Measurements from ENCODE around the gene MAPT.

Gene MAPT

DNA sequence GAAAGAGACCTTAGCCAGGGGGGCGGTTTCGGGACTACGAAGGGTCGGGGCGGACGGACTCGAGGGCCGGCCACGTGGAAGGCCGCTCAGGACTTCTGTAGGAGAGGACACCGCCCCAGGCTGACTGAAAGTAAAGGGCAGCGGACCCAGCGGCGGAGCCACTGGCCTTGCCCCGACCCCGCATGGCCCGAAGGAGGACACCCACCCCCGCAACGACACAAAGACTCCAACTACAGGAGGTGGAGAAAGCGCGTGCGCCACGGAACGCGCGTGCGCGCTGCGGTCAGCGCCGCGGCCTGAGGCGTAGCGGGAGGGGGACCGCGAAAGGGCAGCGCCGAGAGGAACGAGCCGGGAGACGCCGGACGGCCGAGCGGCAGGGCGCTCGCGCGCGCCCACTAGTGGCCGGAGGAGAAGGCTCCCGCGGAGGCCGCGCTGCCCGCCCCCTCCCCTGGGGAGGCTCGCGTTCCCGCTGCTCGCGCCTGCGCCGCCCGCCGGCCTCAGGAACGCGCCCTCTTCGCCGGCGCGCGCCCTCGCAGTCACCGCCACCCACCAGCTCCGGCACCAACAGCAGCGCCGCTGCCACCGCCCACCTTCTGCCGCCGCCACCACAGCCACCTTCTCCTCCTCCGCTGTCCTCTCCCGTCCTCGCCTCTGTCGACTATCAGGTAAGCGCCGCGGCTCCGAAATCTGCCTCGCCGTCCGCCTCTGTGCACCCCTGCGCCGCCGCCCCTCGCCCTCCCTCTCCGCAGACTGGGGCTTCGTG, at the start of gene MAPT:
Gene MAPT, plus strand, starts transcription at position 533 of the 763 bp plus-strand sequence. CDS start 67,784 bp downstream, outside the sequence.
- peak; percentile 92 for DNase-seq (ENCODE audit: insufficient read length, low spot score)
- FAIRE-seq = peak; percentile 73

DNA sequence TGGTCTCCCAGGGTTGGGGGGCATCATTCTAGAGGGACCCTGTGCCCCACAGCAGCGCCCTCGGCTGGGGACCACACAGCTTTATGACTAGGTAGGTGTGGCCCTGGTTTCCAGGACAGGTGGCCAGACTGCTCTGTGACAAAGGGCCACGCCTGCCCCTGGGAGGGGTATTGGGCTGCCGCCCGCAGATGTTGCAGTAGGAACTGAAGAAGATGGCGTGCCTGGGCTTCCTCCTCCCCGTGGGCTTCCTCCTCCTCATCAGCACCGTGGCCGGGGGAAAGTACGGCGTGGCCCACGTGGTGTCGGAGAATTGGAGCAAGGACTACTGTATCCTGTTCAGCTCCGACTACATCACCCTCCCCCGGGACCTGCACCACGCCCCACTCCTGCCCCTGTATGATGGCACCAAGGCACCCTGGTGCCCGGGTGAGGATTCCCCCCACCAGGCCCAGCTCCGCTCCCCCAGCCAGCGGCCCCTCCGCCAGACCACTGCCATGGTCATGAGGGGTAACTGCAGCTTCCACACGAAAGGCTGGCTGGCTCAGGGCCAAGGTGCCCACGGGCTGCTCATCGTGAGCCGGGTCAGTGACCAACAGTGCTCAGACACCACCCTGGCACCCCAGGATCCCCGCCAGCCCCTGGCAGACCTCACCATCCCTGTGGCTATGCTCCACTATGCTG, 49.5 kb upstream of the MAPT start, which contains the start of gene SPPL2C:
Gene SPPL2C, plus strand, starts transcription at position 187 of the 681 bp plus-strand sequence. Its CDS starts 26 bp downstream, at position 213.
- no peak for FAIRE-seq
- DNase-seq (ENCODE audit: insufficient read length, low spot score) = no peak

DNA sequence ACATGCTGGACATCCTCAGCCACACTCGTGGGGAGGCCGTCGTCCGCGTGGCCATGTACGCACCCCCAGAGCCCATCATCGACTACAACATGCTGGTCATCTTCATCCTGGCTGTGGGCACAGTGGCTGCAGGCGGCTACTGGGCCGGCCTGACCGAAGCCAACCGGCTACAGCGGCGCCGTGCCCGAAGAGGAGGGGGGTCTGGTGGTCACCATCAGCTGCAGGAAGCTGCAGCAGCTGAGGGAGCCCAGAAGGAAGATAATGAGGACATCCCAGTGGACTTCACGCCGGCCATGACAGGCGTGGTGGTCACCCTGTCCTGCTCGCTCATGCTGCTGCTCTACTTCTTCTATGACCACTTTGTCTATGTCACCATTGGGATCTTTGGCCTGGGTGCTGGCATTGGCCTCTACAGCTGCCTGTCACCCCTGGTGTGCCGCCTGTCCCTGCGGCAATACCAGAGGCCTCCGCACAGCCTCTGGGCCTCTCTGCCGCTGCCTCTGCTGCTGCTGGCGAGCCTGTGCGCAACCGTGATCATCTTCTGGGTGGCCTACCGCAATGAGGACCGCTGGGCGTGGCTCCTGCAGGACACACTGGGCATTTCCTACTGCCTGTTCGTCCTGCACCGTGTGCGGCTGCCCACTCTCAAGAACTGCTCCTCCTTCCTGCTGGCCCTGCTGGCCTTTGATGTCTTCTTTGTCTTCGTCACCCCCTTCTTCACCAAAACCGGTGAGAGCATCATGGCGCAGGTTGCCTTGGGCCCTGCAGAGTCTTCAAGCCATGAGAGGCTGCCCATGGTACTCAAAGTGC, 48.8 kb upstream of the MAPT start:
- FAIRE-seq (no peak), DNase-seq (ENCODE audit: insufficient read length, low spot score) (no peak)

DNA sequence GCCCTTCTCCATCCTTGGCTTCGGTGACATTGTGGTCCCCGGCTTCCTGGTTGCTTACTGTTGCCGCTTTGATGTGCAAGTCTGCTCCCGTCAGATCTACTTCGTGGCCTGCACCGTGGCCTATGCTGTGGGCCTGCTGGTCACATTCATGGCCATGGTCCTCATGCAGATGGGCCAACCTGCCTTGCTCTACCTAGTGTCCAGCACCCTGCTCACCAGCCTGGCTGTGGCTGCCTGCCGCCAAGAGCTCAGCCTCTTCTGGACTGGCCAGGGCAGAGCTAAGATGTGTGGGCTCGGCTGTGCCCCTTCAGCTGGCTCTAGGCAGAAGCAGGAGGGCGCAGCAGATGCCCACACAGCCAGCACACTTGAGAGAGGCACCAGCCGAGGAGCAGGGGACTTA, 48.1 kb upstream of the MAPT start:
- FAIRE-seq = no peak

DNA sequence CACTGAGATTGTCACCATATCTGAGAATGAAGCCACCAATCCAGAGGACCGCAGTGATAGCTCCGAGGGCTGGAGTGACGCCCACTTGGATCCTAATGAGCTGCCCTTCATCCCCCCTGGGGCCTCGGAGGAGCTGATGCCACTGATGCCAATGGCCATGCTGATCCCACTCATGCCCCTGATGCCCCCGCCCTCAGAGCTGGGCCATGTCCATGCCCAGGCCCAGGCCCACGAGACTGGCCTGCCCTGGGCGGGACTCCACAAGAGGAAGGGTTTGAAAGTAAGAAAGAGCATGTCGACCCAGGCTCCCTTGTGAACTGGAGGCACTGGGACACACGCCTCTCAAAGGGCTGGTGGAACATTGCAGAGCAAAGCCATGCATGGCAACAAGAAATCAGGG, 47.7 kb upstream of the MAPT start:
- no peak for FAIRE-seq

More for the DNA sequence above, 48.1 kb upstream of the MAPT start:
- no peak for DNase-seq (ENCODE audit: insufficient read length, low spot score)

DNA sequence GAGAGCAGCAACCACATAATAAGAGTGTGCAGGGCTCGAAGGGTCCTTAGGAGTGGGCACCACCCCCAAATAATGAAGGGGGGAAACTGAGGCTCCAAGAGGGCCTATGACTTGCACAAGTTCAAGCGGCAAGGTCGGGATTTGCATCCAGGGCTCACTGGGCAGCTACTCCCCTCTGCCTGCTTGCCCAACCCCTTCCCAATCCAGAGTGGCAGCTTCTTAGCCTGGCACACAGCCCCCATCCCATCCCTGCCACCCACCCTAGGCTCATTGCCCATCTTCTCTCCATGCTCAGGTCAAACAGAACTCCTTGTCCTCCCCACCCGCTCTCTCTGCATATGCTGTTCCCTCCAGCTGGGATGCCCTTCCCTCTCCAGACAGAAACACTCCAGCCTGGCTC, 47.3 kb upstream of the MAPT start:
- no peak for DNase-seq (ENCODE audit: insufficient read length, low spot score)
- no peak for FAIRE-seq

More for the DNA sequence above, 47.7 kb upstream of the MAPT start:
- no peak for DNase-seq (ENCODE audit: insufficient read length, low spot score)

DNA sequence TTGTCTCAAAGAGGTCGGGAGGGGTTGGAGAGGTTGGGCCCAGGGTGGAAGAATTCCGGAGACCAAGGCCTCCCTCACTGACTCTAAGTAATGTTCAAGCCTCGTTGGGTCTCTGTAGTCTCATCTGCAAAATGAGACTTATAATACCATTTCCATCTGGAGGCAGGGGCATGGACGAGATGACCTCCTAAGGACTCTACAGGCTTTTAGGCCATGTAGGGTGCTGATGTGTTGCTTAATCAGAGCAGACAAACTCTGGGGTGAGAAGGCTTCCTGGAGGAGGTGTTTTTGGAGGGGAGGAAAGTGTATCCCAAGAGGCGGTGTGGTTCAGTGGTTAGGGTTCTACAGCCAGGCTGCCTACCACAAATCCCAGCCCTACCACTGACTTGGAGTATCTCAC, 46.6 kb upstream of the MAPT start:
- FAIRE-seq = no peak

DNA sequence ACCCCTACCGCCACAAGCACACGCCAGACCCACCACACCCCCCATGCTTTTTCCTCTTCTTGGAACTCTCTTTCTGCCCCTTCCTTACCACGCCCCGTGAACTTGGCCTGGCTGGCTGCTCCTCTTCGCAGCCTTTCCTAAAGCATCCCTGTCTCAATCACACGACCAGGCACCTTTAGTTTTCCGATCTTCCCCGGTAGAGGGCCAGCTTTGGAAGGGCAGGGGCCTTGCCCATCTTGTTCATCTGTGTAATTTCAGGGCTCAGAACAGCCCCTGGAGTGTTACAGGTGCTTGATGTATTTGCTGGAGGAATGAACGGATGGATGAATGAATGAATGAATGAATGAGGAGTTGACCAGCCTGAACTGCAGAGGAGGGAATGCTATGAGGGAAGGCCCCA, 45.9 kb upstream of the MAPT start:
- FAIRE-seq (no peak), DNase-seq (ENCODE audit: insufficient read length, low spot score) (no peak)

More for the DNA sequence above, 46.6 kb upstream of the MAPT start:
- no peak for DNase-seq (ENCODE audit: insufficient read length, low spot score)

DNA sequence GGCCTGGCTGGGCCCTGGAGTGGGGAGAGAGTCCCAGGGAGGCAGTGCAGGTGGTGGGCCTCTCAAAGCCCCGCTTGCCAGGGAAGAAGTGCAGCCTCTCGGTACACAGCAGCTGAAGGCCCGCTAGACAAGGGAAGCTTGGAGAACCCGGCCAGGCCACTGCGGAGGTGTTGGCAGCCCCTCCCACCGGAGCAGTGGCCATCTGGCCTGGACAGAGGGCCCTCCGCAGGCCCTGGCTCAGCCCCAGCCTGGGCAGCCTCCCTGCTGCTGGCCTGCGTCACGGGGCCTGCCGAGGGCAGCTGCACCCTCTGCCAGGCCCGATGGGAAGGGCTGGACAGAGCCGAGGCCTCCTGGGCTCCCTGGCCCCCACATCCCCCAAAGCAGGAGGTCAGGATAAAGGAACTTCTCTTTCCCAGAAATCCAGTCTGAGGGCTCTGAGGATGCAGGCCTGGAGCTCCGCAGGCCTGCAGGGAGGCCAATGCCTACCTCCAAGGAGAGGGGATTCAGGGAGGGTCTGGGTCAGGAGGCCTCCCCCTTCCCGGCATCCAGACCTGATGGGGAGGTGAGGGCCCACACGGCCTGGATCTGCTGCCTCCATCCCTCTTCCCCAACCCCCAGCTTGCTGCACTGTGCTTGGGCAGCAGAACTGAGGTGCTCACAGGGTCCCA, 45.4 kb upstream of the MAPT start:
- no peak for FAIRE-seq
- DNase-seq (ENCODE audit: insufficient read length, low spot score) = no peak

DNA sequence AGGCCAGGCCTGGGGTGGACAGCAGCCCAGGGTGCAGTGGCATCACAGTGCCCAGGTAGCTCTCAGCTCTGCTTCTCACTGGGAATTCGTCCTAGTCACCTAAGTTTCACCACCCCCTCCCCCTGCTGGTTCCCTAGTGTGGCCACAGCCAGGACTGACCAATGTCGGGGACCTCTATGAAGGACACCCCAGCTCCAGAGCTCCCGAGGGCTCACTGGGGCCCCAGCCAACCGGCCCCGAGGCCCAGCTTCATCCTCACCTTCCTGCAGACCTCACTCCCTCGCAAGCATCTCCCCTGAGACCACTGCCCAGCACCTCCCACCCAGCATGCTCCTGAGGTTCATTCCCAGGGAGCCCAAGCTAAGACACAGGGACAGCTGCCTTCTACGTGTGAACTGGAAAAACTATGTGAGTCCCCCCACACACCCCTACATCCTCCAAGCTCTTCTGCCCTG, 44.8 kb upstream of the MAPT start:
- DNase-seq (ENCODE audit: insufficient read length, low spot score) = no peak
- FAIRE-seq = no peak

DNA sequence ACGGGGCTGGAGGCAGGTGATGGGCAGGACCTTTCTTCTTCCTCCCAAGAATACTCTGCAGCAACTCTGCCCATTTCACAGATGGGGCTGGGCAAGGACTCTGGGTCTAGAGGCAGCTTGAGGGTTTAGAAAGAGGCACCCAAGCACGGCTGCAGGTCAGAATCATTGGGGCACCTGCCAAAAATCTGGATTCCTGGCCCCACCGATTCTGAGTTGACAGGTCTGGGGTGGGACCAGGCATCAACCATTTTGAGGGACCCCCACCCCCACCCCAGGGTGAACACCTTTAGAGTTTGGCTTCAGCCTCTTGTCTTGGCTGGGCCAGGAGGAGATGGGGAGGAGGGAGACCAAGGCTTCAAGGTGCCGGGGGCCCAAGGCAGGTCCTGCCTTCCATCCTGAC, 44.3 kb upstream of the MAPT start:
- DNase-seq (ENCODE audit: insufficient read length, low spot score) (no peak), FAIRE-seq (no peak)

DNA sequence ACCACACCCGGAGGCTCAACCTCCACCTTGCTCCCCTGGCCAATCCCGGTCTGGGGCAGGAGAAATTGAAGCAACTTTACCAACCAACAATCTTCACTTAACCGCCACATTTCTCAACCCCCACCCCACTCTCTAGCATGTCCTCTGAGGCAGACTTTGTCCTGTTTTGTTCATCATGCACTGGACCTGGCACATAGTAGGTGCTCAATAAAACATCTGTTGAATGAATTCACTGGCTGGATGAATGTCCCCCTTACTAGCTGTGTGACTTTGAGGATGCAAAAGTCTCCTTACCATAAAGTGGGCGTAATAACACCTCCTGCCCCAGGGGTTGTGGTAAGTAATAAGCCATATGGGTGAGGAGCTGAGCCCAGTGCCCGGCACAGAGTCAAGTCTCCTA, 43.9 kb upstream of the MAPT start:
- FAIRE-seq (no peak), DNase-seq (ENCODE audit: insufficient read length, low spot score) (no peak)

DNA sequence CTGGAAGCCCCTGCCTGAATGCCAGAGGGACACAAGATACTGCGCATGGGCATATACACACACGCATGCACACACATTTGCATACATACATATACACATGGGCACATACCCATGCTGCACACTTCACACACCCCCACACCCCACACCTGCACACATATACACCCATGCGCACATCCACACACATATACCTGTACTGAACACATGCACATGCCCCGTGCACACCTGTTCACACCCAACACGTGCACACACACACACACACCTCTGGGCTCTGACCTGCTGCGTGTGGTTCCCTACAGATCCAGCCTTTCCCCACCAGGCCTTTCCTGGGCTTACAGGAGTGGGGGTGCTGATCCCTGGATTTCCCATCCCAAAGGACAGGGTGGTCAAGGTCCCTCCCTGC, 43.3 kb upstream of the MAPT start:
- no peak for FAIRE-seq
- no peak for DNase-seq (ENCODE audit: insufficient read length, low spot score)

DNA sequence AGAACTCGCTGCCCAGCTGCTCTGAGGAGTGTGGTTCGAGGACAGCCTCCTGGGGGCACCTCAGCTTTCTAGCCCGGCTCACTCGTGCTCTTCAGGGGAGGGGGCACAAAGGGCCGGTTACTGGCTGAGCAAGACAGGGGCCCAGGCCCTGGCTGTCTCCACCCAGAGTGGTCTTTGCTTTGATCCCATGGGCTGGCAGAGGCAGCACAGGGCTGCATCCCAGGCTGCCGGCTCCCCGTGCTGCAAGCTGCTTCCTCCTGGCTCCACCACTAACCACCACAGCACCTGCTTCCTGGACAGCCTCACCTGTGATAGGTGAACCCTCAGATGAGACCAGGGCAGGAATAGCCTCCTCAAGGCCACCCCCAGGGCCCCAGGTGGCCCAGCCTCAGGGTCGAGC, 42.9 kb upstream of the MAPT start:
- FAIRE-seq = no peak
- no peak for DNase-seq (ENCODE audit: insufficient read length, low spot score)

DNA sequence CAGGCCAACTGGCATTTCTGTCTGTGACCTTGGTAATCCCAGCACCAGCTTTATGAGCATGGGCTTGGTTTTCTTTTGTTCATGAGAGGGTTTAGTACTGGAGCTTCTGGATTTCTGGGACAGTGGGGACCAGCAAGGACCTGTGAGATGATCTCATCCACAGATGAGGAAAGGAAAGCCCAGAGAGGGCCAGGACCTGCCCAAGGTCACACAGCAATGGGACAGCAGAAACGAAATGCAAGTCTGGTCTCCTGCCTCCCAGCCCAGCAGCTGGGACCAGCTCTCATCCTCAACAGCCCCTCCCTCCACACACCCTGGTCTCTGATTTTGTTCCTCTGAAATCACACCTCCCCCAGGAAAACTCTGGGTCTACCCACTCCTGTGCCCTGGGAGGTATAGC, 42.5 kb upstream of the MAPT start:
- DNase-seq (ENCODE audit: insufficient read length, low spot score) = no peak
- FAIRE-seq = no peak

DNA sequence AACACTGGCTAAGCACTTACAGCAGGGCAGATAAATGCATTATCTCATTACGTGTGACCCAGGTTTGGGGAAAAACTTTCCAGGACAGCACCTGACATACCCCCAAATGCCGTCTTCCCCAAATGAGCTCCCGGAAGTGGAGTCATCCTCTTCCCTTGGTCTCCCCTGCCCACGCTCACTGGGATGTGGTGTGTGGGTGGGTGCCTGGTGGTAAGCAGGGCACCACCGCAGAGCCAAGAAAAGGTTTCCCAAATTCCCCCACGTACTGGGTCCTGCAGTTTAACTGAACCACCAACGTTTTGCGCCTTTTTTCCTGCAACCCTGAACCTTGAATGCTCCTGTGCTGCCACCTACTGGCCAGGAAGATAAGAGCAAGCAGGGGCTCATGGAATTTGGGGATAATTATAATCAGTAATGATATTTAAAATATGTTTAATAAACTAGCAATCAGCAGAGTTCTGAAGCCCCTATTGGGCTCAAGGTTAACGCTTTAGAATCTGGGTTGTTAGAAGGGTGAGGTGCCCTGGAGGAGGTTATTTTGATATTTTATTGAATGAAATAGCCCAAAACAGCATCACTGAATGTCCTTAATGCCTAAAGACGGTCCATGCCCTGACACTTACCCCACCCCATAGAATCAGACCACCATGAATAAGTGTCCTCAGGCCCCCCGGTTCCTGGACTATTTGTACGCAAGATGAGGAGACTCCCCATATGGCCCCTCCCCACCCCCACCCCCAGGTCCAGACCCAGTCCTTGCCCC, 41.6 kb upstream of the MAPT start:
- peak; percentile 55 for DNase-seq (ENCODE audit: insufficient read length, low spot score)
- FAIRE-seq = peak; percentile 79

DNA sequence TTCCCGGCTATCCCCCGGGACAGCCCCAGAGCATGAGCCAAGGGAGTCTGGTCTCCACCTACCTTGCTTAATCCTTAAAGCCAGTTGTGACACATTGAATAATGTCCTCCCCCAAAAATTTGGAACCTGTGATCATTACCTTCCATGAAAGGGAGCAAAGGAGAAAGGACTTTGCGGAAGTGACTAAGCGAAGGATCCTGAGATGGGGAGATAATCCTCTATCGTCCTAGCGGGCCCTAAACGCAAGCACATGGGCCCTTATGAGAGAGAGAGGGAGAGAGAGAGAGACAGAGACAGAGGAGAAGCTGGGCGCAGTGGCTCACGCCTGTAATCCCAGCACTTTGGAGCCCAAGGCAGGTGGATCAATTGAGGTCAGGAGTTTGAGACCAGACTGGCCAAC, 40.1 kb upstream of the MAPT start:
- no peak for DNase-seq (ENCODE audit: insufficient read length, low spot score)
- no peak for FAIRE-seq

DNA sequence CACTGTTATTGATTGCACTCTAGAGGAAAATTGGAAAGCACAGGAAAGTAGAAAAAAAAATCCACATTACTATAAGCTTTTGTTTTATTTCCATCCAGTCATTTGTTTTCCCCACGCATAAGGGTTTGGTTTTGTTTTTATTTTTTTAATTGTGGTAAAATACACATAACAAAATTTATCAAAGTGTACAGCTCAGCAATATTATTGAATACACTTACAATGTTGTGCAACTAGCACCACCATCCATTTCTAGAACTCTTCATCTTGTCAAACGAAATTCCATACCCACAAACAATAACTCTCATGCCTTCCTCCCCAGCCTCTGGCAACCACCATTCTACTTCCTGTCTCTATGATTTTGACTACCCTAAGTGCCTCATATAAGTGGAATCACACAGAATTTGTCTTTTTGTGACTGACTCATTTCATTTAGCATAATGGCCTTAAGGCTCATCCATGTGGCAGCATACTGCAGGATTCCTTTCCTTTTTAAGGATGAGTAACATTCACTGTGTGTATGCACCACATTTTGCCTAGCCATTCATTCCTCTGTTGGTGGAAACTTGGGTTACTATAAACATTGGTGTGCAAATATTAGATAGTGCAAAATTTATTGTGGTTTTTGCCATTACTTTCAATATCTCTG, 38.5 kb upstream of the MAPT start:
- no peak for DNase-seq (ENCODE audit: insufficient read length, low spot score)
- FAIRE-seq = no peak

DNA sequence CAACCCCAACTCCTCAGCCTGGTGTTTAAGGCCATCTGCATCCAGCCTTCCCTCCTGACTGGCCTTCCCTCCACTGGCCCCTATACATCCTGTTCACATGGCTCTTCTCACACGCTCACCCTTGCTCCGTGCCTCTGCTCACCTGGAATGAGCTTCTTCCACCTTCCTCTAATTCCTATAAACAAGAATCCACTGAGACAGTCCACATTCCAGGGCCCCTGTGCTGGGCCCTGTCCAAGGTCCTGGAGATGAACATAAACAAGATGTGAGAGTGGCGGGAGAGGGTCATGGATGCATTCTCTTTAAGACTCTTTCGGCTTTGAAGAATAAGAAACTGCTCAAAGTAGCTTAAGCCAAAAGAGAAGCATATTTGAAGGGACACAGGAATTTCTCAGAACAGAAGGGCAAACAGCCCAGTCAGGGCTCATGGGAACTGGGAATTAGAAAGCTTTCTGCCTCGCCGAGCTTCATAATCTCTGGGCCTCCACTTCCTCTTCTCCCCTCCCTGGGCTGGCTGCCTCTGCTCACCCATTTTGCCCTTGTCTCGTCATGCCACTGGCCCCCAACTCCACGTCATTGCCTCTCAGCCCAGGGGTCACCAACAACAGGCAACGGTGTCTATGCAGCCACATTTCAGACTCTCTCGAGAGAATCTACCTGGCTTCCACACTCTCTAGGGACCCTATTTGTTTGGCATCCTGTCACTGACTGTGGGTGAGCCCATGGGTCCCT, 36.2 kb upstream of the MAPT start:
- DNase-seq (ENCODE audit: insufficient read length, low spot score) (no peak), FAIRE-seq (no peak)

Data from GM19239 (cell line).